HTR-8/SVneo (cell line): ENCODE results near the gene CCN6.

Experiments used
- DNase-seq: peaks from one replicate; pipeline ENCODE4 v3.0.0; 2011; ENCODE audit warnings: low spot score, mixed read lengths; ENCODE audit not compliant: insufficient read length
- FAIRE-seq: peaks from 2 replicates; lab custom pipeline; 2011; peaks lifted over from hg19 to GRCh38; lab: Jason Lieb, UNC

The CCN6 gene

GRCh38 chr6:112054001-112054400 lies at the start of gene CCN6:
Gene CCN6, plus strand, starts transcription at chr6:112054104. Its CDS starts 254 bp downstream, at chr6:112054358.
- FAIRE-seq = no peak
- DNase-seq = no peak

GRCh38 chr6:112004201-112005012 lies 49.5 kb upstream of the CCN6 start:
- DNase-seq (no peak), FAIRE-seq (no peak)

GRCh38 chr6:112005013-112005371 lies 48.9 kb upstream of the CCN6 start:
- FAIRE-seq (no peak), DNase-seq (no peak)

- FAIRE-seq (peak; percentile 28), DNase-seq (no peak)
Measured at GRCh38 chr6:112007254-112007653, 46.6 kb upstream of the CCN6 start.

GRCh38 chr6:112007805-112008204 lies 46.1 kb upstream of the CCN6 start:
- DNase-seq (no peak), FAIRE-seq (no peak)

- DNase-seq = no peak
Measured at GRCh38 chr6:112008482-112008881, 45.4 kb upstream of the CCN6 start.

GRCh38 chr6:112010328-112010727 lies 43.6 kb upstream of the CCN6 start:
- DNase-seq (no peak), FAIRE-seq (no peak)

More at GRCh38 chr6:112008482-112008881, 45.4 kb upstream of the CCN6 start:
- FAIRE-seq = no peak

- FAIRE-seq (no peak), DNase-seq (no peak)
Measured at GRCh38 chr6:112013051-112013450, 40.9 kb upstream of the CCN6 start.

GRCh38 chr6:112014483-112014882 lies 39.4 kb upstream of the CCN6 start:
- DNase-seq = no peak
- FAIRE-seq = no peak

- DNase-seq (no peak), FAIRE-seq (no peak)
Measured at GRCh38 chr6:112015725-112016124, 38.2 kb upstream of the CCN6 start.

- no peak for FAIRE-seq
- DNase-seq = no peak
Measured at GRCh38 chr6:112016320-112016719, 37.6 kb upstream of the CCN6 start.

GRCh38 chr6:112017169-112017568 lies 36.7 kb upstream of the CCN6 start:
- DNase-seq = no peak
- FAIRE-seq = peak; percentile 33

- no peak for FAIRE-seq
Measured at GRCh38 chr6:112017760-112018537, 36.0 kb upstream of the CCN6 start.

GRCh38 chr6:112018619-112019416 lies 35.1 kb upstream of the CCN6 start:
- FAIRE-seq (no peak), DNase-seq (no peak)

More at GRCh38 chr6:112017760-112018537, 36.0 kb upstream of the CCN6 start:
- DNase-seq = no peak

- DNase-seq (no peak), FAIRE-seq (no peak)
Measured at GRCh38 chr6:112019589-112019988, 34.3 kb upstream of the CCN6 start.

- FAIRE-seq (no peak), DNase-seq (no peak)
Measured at GRCh38 chr6:112021691-112022310, 32.1 kb upstream of the CCN6 start.

- FAIRE-seq (no peak), DNase-seq (no peak)
Measured at GRCh38 chr6:112022749-112023148, 31.2 kb upstream of the CCN6 start.

GRCh38 chr6:112024464-112024863 lies 29.4 kb upstream of the CCN6 start:
- FAIRE-seq = no peak
- no peak for DNase-seq

GRCh38 chr6:112026933-112027332 lies 27.0 kb upstream of the CCN6 start:
- DNase-seq (no peak), FAIRE-seq (no peak)
